HG03521 (cell line): ENCODE data around the gene NDUFA9.

Experiments used
- ATAC-seq: cut with Tn5 transposase; IDR thresholded peaks from one replicate; pipeline ENCODE4 v1.9.1; 2021; ENCODE audit warnings: mild to moderate bottlenecking, moderate library complexity; ENCODE audit not compliant: unreplicated experiment

NDUFA9 gene

GRCh38 chr12:4648501-4649357 is at the start of gene NDUFA9, which contains the start of gene AKAP3:
TSS of gene NDUFA9 (plus strand) at chr12:4649114. CDS start at chr12:4649127, 13 bp downstream.
TSS of gene AKAP3 (minus strand) at chr12:4649051. CDS start at chr12:4638196, 10,855 bp downstream.
- peak; percentile 82 for ATAC-seq

- no peak for ATAC-seq
These were observed 45.5 kb upstream of the NDUFA9 start for GRCh38 chr12:4603421-4603820.

- ATAC-seq: no peak
These were observed 45.0 kb upstream of the NDUFA9 start for GRCh38 chr12:4603946-4604345.

- ATAC-seq: peak; percentile 92
These were observed 44.2 kb upstream of the NDUFA9 start for GRCh38 chr12:4604684-4605193.

GRCh38 chr12:4607056-4607455 is 41.9 kb upstream of the NDUFA9 start:
- ATAC-seq: no peak

- no peak for ATAC-seq
These were observed 39.8 kb upstream of the NDUFA9 start for GRCh38 chr12:4609071-4609470.

GRCh38 chr12:4610481-4610880 is 38.4 kb upstream of the NDUFA9 start:
- no peak for ATAC-seq

GRCh38 chr12:4615667-4616066 is 33.2 kb upstream of the NDUFA9 start:
- ATAC-seq: no peak

- no peak for ATAC-seq
These were observed 27.4 kb upstream of the NDUFA9 start for GRCh38 chr12:4621511-4621910.

GRCh38 chr12:4626543-4626942 is 22.4 kb upstream of the NDUFA9 start:
- ATAC-seq: no peak

- ATAC-seq: no peak
These were observed 20.5 kb upstream of the NDUFA9 start for GRCh38 chr12:4628406-4628805.

GRCh38 chr12:4630262-4630661 is 18.7 kb upstream of the NDUFA9 start:
- ATAC-seq: no peak

- ATAC-seq: no peak
These were observed 5.2 kb upstream of the NDUFA9 start for GRCh38 chr12:4643747-4644146.

GRCh38 chr12:4645023-4645422 is 3.9 kb upstream of the NDUFA9 start:
- ATAC-seq: no peak

GRCh38 chr12:4648104-4648500 is 812 bp upstream of the NDUFA9 start:
- ATAC-seq: peak; percentile 32

- ATAC-seq: no peak
These were observed 396 bp downstream of the NDUFA9 start for GRCh38 chr12:4649358-4649661.

- ATAC-seq: no peak
These were observed 4.3 kb downstream of the NDUFA9 start for GRCh38 chr12:4653257-4653656.

GRCh38 chr12:4653691-4654090 is 4.8 kb downstream of the NDUFA9 start:
- no peak for ATAC-seq

- ATAC-seq: no peak
These were observed 15.1 kb downstream of the NDUFA9 start for GRCh38 chr12:4663971-4664505.

- ATAC-seq: no peak
These were observed 16.3 kb downstream of the NDUFA9 start for GRCh38 chr12:4665236-4665635.

GRCh38 chr12:4679711-4680110 is 30.8 kb downstream of the NDUFA9 start:
- no peak for ATAC-seq

GRCh38 chr12:4681732-4682131 is 32.8 kb downstream of the NDUFA9 start:
- ATAC-seq: no peak
